HepG2 (cell line): ENCODE data around the gene ZFAND2A. TPM values are rescaled to one million over a fixed set of nuclear protein-coding genes. Genes with fewer than 3 reads are reported as not detected.
A peak's percentile ranks its signal among the peaks of the same experiment; 100 is the strongest.

ENCODE experiments used
- CREB1 ChIP-seq, 2 experiments: fragments of 450-650 bp in 1 of 2; IDR thresholded peaks; 2 replicates each; pipeline ENCODE4 v1.6.1; 2016 to 2017; ENCODE audit warnings: control low read depth in 1 of 2, mild to moderate bottlenecking in 1 of 2, missing compliant biosample characterization in 1 of 2, missing genetic modification characterization in 1 of 2
- GLI4 ChIP-seq: sonication (generic); formaldehyde crosslinking; IDR thresholded peaks from 2 replicates; pipeline ENCODE4 v1.5.1; 2020; ENCODE audit warnings: missing genetic modification reagents, mild to moderate bottlenecking, moderate library complexity, borderline replicate concordance
- HDAC2 ChIP-seq: sonication (generic); formaldehyde crosslinking; IDR thresholded peaks from 2 replicates; pipeline ENCODE4 v1.4.0; 2020; ENCODE audit warnings: missing genetic modification reagents
- HINFP ChIP-seq: sonication (generic); formaldehyde crosslinking; IDR thresholded peaks from 2 replicates; pipeline ENCODE4 v1.4.0; 2020; ENCODE audit warnings: low read depth, mild to moderate bottlenecking, missing genetic modification reagents
- HNRNPLL ChIP-seq: fragments of 200-400 bp; formaldehyde crosslinking; IDR thresholded peaks from 2 replicates; pipeline ENCODE4 v1.6.1; 2017; ENCODE audit warnings: mild to moderate bottlenecking, low read depth, low read length; ENCODE audit not compliant: poor library complexity, severe bottlenecking
- KDM2A ChIP-seq: sonication (generic); formaldehyde crosslinking; IDR thresholded peaks from 2 replicates; pipeline ENCODE4 v1.4.0; 2020; ENCODE audit warnings: low read depth, missing genetic modification reagents, borderline replicate concordance
- LBX2 ChIP-seq: sonication (generic); formaldehyde crosslinking; IDR thresholded peaks from 2 replicates; pipeline ENCODE4 v1.5.0; 2020; ENCODE audit warnings: missing genetic modification reagents, mild to moderate bottlenecking, borderline replicate concordance
- MAFF ChIP-seq: IDR thresholded peaks from 2 replicates; pipeline ENCODE4 v1.6.1; 2011; ENCODE audit warnings: low read depth, low read length, improper control_type of control experiment
- NR2C2 ChIP-seq: sonication (generic); formaldehyde crosslinking; IDR thresholded peaks from 2 replicates; pipeline ENCODE4 v1.4.0; 2020; ENCODE audit warnings: missing genetic modification reagents, mild to moderate bottlenecking, moderate library complexity, borderline replicate concordance
- SALL2 ChIP-seq: sonication (generic); formaldehyde crosslinking; IDR thresholded peaks from 2 replicates; pipeline ENCODE4 v1.8.1; 2023; ENCODE audit warnings: mild to moderate bottlenecking, missing genetic modification reagents, inconsistent platforms
- YY1 ChIP-seq: IDR thresholded peaks from 2 replicates; pipeline ENCODE4 v1.6.1; 2011; ENCODE audit warnings: low read length, low read depth, moderate library complexity, mild to moderate bottlenecking; ENCODE audit not compliant: insufficient read depth, insufficient replicate concordance
- ZFP41 ChIP-seq: sonication (generic); formaldehyde crosslinking; IDR thresholded peaks from 2 replicates; pipeline ENCODE4 v1.4.0; 2020; ENCODE audit warnings: mild to moderate bottlenecking, missing genetic modification reagents, borderline replicate concordance
- ZNF629 ChIP-seq: sonication (generic); formaldehyde crosslinking; conservative IDR thresholded peaks from 2 replicates; pipeline ENCODE4 v1.5.0; 2020; ENCODE audit warnings: missing genetic modification reagents
- ZNF766 ChIP-seq: sonication (generic); formaldehyde crosslinking; IDR thresholded peaks from 2 replicates; pipeline ENCODE4 v1.5.0; 2020; ENCODE audit warnings: missing genetic modification reagents, borderline replicate concordance
- polyA plus RNA-seq, 8 experiments: library from polyadenylated mRNA; depleted of rRNA in 3 of 8; stranded (reverse) in 7 of 8; unstranded in 1 of 8; fragments of >200 nt; fragmentation: Illumina TruSeq in 4 of 8; extraction: Trizol in 4 of 8; gene quantifications; 2 replicates each; pipeline versions ENCODE4 v1.2.1 to v1.2.3, GENCODE V29; 2011 to 2016; ENCODE audit warnings: low read depth in 4 of 8, missing spikeins in 1 of 8, mixed read lengths in 1 of 8; ENCODE audit not compliant: insufficient read depth in 1 of 8
- total RNA-seq, 5 experiments: library from RNA; depleted of rRNA; stranded (reverse); fragments of >200 nt; fragmentation: Illumina TruSeq; extraction: Trizol; gene quantifications; 2 replicates each; pipeline ENCODE4 v1.2.3, GENCODE V29; 2016; ENCODE audit warnings: low read depth in 1 of 5
- TF ChIP-seq, protein P1 (sequence below): sonication (generic); formaldehyde crosslinking; IDR thresholded peaks from 2 replicates; pipeline ENCODE4 v1.5.0; 2020; ENCODE audit warnings: mild to moderate bottlenecking, missing genetic modification reagents, borderline replicate concordance
- TF ChIP-seq, protein P2 (sequence below): sonication (generic); formaldehyde crosslinking; IDR thresholded peaks from 2 replicates; pipeline ENCODE4 v1.8.1; 2023; ENCODE audit warnings: mild to moderate bottlenecking, missing genetic modification reagents

Gene ZFAND2A
- total and polyA plus RNA-seq, 2 of the 13 experiments (the other 11 are each of a cell fraction or from before 2014, with no cell fraction given), result 140 to 153 TPM

GRCh38 chr7:1159891-1160669 lies at the start of gene ZFAND2A (continued):
- TF ChIP-seq, protein P1, sequence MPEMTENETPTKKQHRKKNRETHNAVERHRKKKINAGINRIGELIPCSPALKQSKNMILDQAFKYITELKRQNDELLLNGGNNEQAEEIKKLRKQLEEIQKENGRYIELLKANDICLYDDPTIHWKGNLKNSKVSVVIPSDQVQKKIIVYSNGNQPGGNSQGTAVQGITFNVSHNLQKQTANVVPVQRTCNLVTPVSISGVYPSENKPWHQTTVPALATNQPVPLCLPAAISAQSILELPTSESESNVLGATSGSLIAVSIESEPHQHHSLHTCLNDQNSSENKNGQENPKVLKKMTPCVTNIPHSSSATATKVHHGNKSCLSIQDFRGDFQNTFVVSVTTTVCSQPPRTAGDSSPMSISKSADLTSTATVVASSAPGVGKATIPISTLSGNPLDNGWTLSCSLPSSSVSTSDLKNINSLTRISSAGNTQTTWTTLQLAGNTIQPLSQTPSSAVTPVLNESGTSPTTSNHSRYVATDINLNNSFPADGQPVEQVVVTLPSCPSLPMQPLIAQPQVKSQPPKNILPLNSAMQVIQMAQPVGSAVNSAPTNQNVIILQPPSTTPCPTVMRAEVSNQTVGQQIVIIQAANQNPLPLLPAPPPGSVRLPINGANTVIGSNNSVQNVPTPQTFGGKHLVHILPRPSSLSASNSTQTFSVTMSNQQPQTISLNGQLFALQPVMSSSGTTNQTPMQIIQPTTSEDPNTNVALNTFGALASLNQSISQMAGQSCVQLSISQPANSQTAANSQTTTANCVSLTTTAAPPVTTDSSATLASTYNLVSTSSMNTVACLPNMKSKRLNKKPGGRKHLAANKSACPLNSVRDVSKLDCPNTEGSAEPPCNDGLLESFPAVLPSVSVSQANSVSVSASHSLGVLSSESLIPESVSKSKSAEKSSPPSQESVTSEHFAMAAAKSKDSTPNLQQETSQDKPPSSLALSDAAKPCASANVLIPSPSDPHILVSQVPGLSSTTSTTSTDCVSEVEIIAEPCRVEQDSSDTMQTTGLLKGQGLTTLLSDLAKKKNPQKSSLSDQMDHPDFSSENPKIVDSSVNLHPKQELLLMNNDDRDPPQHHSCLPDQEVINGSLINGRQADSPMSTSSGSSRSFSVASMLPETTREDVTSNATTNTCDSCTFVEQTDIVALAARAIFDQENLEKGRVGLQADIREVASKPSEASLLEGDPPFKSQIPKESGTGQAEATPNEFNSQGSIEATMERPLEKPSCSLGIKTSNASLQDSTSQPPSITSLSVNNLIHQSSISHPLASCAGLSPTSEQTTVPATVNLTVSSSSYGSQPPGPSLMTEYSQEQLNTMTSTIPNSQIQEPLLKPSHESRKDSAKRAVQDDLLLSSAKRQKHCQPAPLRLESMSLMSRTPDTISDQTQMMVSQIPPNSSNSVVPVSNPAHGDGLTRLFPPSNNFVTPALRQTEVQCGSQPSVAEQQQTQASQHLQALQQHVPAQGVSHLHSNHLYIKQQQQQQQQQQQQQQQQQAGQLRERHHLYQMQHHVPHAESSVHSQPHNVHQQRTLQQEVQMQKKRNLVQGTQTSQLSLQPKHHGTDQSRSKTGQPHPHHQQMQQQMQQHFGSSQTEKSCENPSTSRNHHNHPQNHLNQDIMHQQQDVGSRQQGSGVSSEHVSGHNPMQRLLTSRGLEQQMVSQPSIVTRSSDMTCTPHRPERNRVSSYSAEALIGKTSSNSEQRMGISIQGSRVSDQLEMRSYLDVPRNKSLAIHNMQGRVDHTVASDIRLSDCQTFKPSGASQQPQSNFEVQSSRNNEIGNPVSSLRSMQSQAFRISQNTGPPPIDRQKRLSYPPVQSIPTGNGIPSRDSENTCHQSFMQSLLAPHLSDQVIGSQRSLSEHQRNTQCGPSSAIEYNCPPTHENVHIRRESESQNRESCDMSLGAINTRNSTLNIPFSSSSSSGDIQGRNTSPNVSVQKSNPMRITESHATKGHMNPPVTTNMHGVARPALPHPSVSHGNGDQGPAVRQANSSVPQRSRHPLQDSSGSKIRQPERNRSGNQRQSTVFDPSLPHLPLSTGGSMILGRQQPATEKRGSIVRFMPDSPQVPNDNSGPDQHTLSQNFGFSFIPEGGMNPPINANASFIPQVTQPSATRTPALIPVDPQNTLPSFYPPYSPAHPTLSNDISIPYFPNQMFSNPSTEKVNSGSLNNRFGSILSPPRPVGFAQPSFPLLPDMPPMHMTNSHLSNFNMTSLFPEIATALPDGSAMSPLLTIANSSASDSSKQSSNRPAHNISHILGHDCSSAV (CRISPR knock-in tag), result no peak
- TF ChIP-seq GLI4, result 0 out of 2 replicates have a peak, but pooled peaks have one; percentile 57
- TF ChIP-seq, protein P2, sequence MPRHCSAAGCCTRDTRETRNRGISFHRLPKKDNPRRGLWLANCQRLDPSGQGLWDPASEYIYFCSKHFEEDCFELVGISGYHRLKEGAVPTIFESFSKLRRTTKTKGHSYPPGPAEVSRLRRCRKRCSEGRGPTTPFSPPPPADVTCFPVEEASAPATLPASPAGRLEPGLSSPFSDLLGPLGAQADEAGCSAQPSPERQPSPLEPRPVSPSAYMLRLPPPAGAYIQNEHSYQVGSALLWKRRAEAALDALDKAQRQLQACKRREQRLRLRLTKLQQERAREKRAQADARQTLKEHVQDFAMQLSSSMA (CRISPR knock-in tag), result 0 out of 2 replicates have a peak, but pooled peaks have one; percentile 49
- peak; percentile 19 for TF ChIP-seq HNRNPLL
- TF ChIP-seq YY1, result peak; percentile 51
- TF ChIP-seq KDM2A (CRISPR knock-in tag), result peak; percentile 85
- TF ChIP-seq ZNF766 (CRISPR knock-in tag), result peak; percentile 77; the same call in 1 of the 2 replicates
- TF ChIP-seq MAFF, result peak; percentile 39; the same call in 1 of the 2 replicates
- TF ChIP-seq SALL2 (CRISPR knock-in tag), result peak; percentile 88; the same call in 1 of the 2 replicates
- 0 out of 2 replicates have a peak, but pooled peaks have one; percentile 4 for TF ChIP-seq ZNF629 (CRISPR knock-in tag)
- TF ChIP-seq CREB1 (IDR thresholded peaks at IDR 0.05), result peak; percentile 99
- TF ChIP-seq CREB1 (CRISPR knock-in tag; IDR thresholded peaks at IDR 0.05), result peak; percentile 96
- peak; percentile 66; the same call in 1 of the 2 replicates for TF ChIP-seq HINFP (CRISPR knock-in tag)
- TF ChIP-seq LBX2 (CRISPR knock-in tag), result peak; percentile 72; the same call in 1 of the 2 replicates
- peak; percentile 8; the same call in 1 of the 2 replicates for TF ChIP-seq HDAC2
- TF ChIP-seq NR2C2 (CRISPR knock-in tag), result peak; percentile 62; the same call in 1 of the 2 replicates
- TF ChIP-seq ZFP41 (CRISPR knock-in tag), result 0 out of 2 replicates have a peak, but pooled peaks have one; percentile 35
